Measurements from ENCODE around the gene LRTM2.

- TF ChIP-seq CTCF (IDR thresholded peaks at IDR 0.05): no peak
- no peak for TF ChIP-seq POLR2A (IDR thresholded peaks at IDR 0.05)
Measured at GRCh38 chr12:1838994-1839365, 18.6 kb downstream of the LRTM2 start.
